ENCODE measurements around the gene ANO3. TPM values are rescaled to one million over a fixed set of nuclear protein-coding genes. Genes with fewer than 3 reads are reported as not detected.
A peak's percentile ranks its signal among the peaks of the same experiment; 100 is the strongest.

Gene ANO3
- total and polyA plus RNA-seq, 3 experiments from 2014 or later, result not detected

GRCh38 chr11:26572770-26573402 lies 241.0 kb downstream of the ANO3 start:
- no peaks in the 10 kb centered on the region for H3K36me3 Mint-ChIP-seq
- no peaks in the 10 kb centered on the region for H3K27me3 ChIP-seq (ENCODE audit: insufficient read depth, low read length, poor library complexity, severe bottlenecking)
- POLR2A ChIA-PET, result no interaction called here
- H3K27ac Mint-ChIP-seq, result no peak overlapping the region
- H3K36me3 ChIP-seq (ENCODE audit: insufficient read depth, low read length), result no peaks in the 10 kb centered on the region
- H3K27ac ChIP-seq (ENCODE audit: low read depth, low read length), result no peak overlapping the region
- DNase-seq, result no peak
- no peak overlapping the region for H3K4me3 ChIP-seq (ENCODE audit: low read length)
- peak overlapping the region in 1 of 7 donors; percentile 40 for H3K4me3 Mint-ChIP-seq
- no peaks in the 10 kb centered on the region for H3K4me1 ChIP-seq (ENCODE audit: insufficient read depth, low read length)
- CTCF ChIA-PET, result no interaction called here
- no peaks in the 10 kb centered on the region for H3K4me1 Mint-ChIP-seq
- peaks cover 0 to 21% (median 5%) of the 10 kb centered on the region in 5 donors for H3K9me3 Mint-ChIP-seq
- H3K27me3 Mint-ChIP-seq, result no peaks in the 10 kb centered on the region
- no peaks in the 10 kb centered on the region for H3K9me3 ChIP-seq (ENCODE audit: low read length)

DNA sequence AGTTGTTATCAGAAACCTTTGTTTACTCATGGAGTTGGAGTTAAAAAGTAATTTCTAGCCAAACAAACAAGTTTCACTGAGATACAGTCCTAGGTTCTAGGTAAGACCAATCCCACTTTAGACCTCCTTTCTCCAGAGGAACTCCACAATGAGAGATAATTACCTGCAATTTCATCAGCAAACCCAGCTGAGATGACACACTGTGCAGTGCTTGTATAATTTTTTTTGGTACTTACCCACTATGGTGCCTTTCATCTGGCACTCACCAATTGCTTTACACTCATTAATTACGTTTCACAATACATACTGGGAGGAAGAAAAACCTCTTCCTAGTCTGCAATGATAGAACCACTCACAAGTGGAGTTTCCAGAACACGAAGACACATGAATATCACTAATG lies 242.0 kb downstream of the ANO3 start:
- Mint-ChIP-seq H3K4me1 (no peaks in the 10 kb centered on the region), H3K27ac (no peak overlapping the region), H3K9me3 (peaks cover 0 to 19% (median 5%) of the 10 kb centered on the region in 5 donors), H3K4me3 (no peak overlapping the region), H3K27me3 (no peaks in the 10 kb centered on the region), H3K36me3 (no peaks in the 10 kb centered on the region)
- POLR2A ChIA-PET, result no interaction called here
- H3K27ac ChIP-seq (ENCODE audit: low read depth, low read length), result no peak overlapping the region
- H3K36me3 ChIP-seq (ENCODE audit: insufficient read depth, low read length), result no peaks in the 10 kb centered on the region
- CTCF ChIA-PET, result no interaction called here
- no peak overlapping the region for H3K4me3 ChIP-seq (ENCODE audit: low read length)
- no peaks in the 10 kb centered on the region for H3K27me3 ChIP-seq (ENCODE audit: insufficient read depth, low read length, poor library complexity, severe bottlenecking)
- DNase-seq, result no peak
- H3K9me3 ChIP-seq (ENCODE audit: low read length), result no peaks in the 10 kb centered on the region
- no peaks in the 10 kb centered on the region for H3K4me1 ChIP-seq (ENCODE audit: insufficient read depth, low read length)

GRCh38 chr11:26575946-26576345 lies 244.0 kb downstream of the ANO3 start:
- H3K4me1 ChIP-seq (ENCODE audit: insufficient read depth, low read length), result no peaks in the 10 kb centered on the region
- no peak for DNase-seq
- ChIA-PET POLR2A (no interaction called here), CTCF (no interaction called here)
- no peaks in the 10 kb centered on the region for H3K27me3 Mint-ChIP-seq
- peaks cover 0 to 22% (median 5%) of the 10 kb centered on the region in 5 donors for H3K9me3 Mint-ChIP-seq
- no peaks in the 10 kb centered on the region for H3K27me3 ChIP-seq (ENCODE audit: insufficient read depth, low read length, poor library complexity, severe bottlenecking)
- no peaks in the 10 kb centered on the region for H3K9me3 ChIP-seq (ENCODE audit: low read length)
- H3K4me3 Mint-ChIP-seq, result no peak overlapping the region
- H3K4me1 Mint-ChIP-seq, result no peaks in the 10 kb centered on the region
- no peak overlapping the region for H3K27ac Mint-ChIP-seq
- H3K36me3 Mint-ChIP-seq, result no peaks in the 10 kb centered on the region
- no peaks in the 10 kb centered on the region for H3K36me3 ChIP-seq (ENCODE audit: insufficient read depth, low read length)
- H3K4me3 ChIP-seq (ENCODE audit: low read length), result no peak overlapping the region
- H3K27ac ChIP-seq (ENCODE audit: low read depth, low read length), result no peak overlapping the region

GRCh38 chr11:26578998-26579661 lies 247.2 kb downstream of the ANO3 start:
- Histone ChIP-seq H3K4me3 (ENCODE audit: low read length) (no peak overlapping the region), H3K4me1 (ENCODE audit: insufficient read depth, low read length) (no peaks in the 10 kb centered on the region), H3K27ac (ENCODE audit: low read depth, low read length) (no peak overlapping the region), H3K36me3 (ENCODE audit: insufficient read depth, low read length) (no peaks in the 10 kb centered on the region), H3K27me3 (ENCODE audit: insufficient read depth, low read length, poor library complexity, severe bottlenecking) (no peaks in the 10 kb centered on the region), H3K9me3 (ENCODE audit: low read length) (no peaks in the 10 kb centered on the region)
- Mint-ChIP-seq H3K4me3 (no peak overlapping the region), H3K9me3 (peaks cover 0 to 18% (median 3%) of the 10 kb centered on the region in 5 donors), H3K36me3 (no peaks in the 10 kb centered on the region), H3K27me3 (no peaks in the 10 kb centered on the region), H3K4me1 (no peaks in the 10 kb centered on the region), H3K27ac (no peak overlapping the region)
- no peak for DNase-seq
- ChIA-PET POLR2A (no interaction called here), CTCF (no interaction called here)

GRCh38 chr11:26579683-26580082 lies 247.8 kb downstream of the ANO3 start:
- Histone ChIP-seq H3K4me3 (ENCODE audit: low read length) (no peak overlapping the region), H3K27me3 (ENCODE audit: insufficient read depth, low read length, poor library complexity, severe bottlenecking) (no peaks in the 10 kb centered on the region), H3K27ac (ENCODE audit: low read depth, low read length) (no peak overlapping the region), H3K4me1 (ENCODE audit: insufficient read depth, low read length) (no peaks in the 10 kb centered on the region), H3K9me3 (ENCODE audit: low read length) (no peaks in the 10 kb centered on the region), H3K36me3 (ENCODE audit: insufficient read depth, low read length) (no peaks in the 10 kb centered on the region)
- CTCF ChIA-PET, result no interaction called here
- Mint-ChIP-seq H3K9me3 (peaks cover 0 to 18% (median 3%) of the 10 kb centered on the region in 5 donors), H3K36me3 (no peaks in the 10 kb centered on the region), H3K27me3 (no peaks in the 10 kb centered on the region), H3K4me1 (no peaks in the 10 kb centered on the region), H3K27ac (no peak overlapping the region), H3K4me3 (no peak overlapping the region)
- DNase-seq, result no peak
- POLR2A ChIA-PET, result no interaction called here

GRCh38 chr11:26580929-26581328 lies 249.0 kb downstream of the ANO3 start:
- no peak overlapping the region for H3K4me3 ChIP-seq (ENCODE audit: low read length)
- Mint-ChIP-seq H3K27me3 (no peaks in the 10 kb centered on the region), H3K9me3 (peaks cover 0 to 14% (median 3%) of the 10 kb centered on the region in 5 donors), H3K27ac (no peak overlapping the region), H3K4me1 (no peaks in the 10 kb centered on the region), H3K4me3 (no peak overlapping the region), H3K36me3 (no peaks in the 10 kb centered on the region)
- no peak overlapping the region for H3K27ac ChIP-seq (ENCODE audit: low read depth, low read length)
- ChIA-PET POLR2A (no interaction called here), CTCF (no interaction called here)
- H3K36me3 ChIP-seq (ENCODE audit: insufficient read depth, low read length), result no peaks in the 10 kb centered on the region
- H3K9me3 ChIP-seq (ENCODE audit: low read length), result no peaks in the 10 kb centered on the region
- DNase-seq, result no peak
- H3K27me3 ChIP-seq (ENCODE audit: insufficient read depth, low read length, poor library complexity, severe bottlenecking), result no peaks in the 10 kb centered on the region
- no peaks in the 10 kb centered on the region for H3K4me1 ChIP-seq (ENCODE audit: insufficient read depth, low read length)

DNA sequence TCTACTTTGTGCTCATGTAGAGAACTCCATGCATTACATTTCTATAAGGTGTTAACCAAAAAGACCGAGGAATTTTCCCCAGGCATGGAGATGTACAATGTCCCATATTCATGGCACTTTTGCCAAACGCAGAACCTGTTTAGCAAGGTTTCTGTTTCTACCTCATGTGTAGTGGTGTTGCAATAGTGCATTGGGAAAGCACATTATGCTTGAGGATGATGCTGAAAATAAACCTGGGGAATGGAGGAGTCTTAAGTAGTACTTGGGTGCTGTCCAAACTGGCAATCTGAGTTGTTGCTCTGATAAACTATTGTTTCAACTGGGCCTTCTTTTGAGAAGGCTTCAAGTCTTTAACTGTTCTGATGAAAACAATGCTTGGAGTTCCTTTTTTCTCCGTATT lies 251.6 kb downstream of the ANO3 start:
- Mint-ChIP-seq H3K9me3 (peaks cover 0 to 19% (median 9%) of the 10 kb centered on the region in 5 donors), H3K27ac (no peak overlapping the region), H3K4me1 (no peaks in the 10 kb centered on the region), H3K4me3 (no peak overlapping the region), H3K27me3 (no peaks in the 10 kb centered on the region), H3K36me3 (no peaks in the 10 kb centered on the region)
- Histone ChIP-seq H3K27me3 (ENCODE audit: insufficient read depth, low read length, poor library complexity, severe bottlenecking) (no peaks in the 10 kb centered on the region), H3K27ac (ENCODE audit: low read depth, low read length) (no peak overlapping the region), H3K4me3 (ENCODE audit: low read length) (no peak overlapping the region), H3K36me3 (ENCODE audit: insufficient read depth, low read length) (no peaks in the 10 kb centered on the region), H3K4me1 (ENCODE audit: insufficient read depth, low read length) (no peaks in the 10 kb centered on the region), H3K9me3 (ENCODE audit: low read length) (no peaks in the 10 kb centered on the region)
- no peak for DNase-seq
- ChIA-PET POLR2A (no interaction called here), CTCF (no interaction called here)

- H3K36me3 ChIP-seq (ENCODE audit: insufficient read depth, low read length), result no peaks in the 10 kb centered on the region
- Mint-ChIP-seq H3K36me3 (no peaks in the 10 kb centered on the region), H3K4me3 (no peak overlapping the region), H3K27ac (no peak overlapping the region), H3K9me3 (peaks cover 5 to 24% (median 10%) of the 10 kb centered on the region in 5 donors), H3K4me1 (no peaks in the 10 kb centered on the region), H3K27me3 (no peaks in the 10 kb centered on the region)
- no peak overlapping the region for H3K4me3 ChIP-seq (ENCODE audit: low read length)
- no peaks in the 10 kb centered on the region for H3K27me3 ChIP-seq (ENCODE audit: insufficient read depth, low read length, poor library complexity, severe bottlenecking)
- ChIA-PET POLR2A (no interaction called here), CTCF (no interaction called here)
- no peak overlapping the region for H3K27ac ChIP-seq (ENCODE audit: low read depth, low read length)
- no peaks in the 10 kb centered on the region for H3K9me3 ChIP-seq (ENCODE audit: low read length)
- H3K4me1 ChIP-seq (ENCODE audit: insufficient read depth, low read length), result no peaks in the 10 kb centered on the region
- no peak for DNase-seq
Measured at GRCh38 chr11:26584818-26585217, 252.9 kb downstream of the ANO3 start.
